Measurements from ENCODE around the gene ARID4A. TPM values are rescaled to one million over a fixed set of nuclear protein-coding genes. Genes with fewer than 3 reads are reported as not detected.

Gene ARID4A
- total RNA-seq, 2 experiments from 2014 or later = 24.1 to 28.1 TPM

- DNase-seq = no peak
- ChIA-PET CTCF (no interaction called here), POLR2A (no interaction called here)
- no peaks in the 10 kb centered on the region for H3K27me3 Mint-ChIP-seq
- no peak overlapping the region for H3K4me3 Mint-ChIP-seq
- no peaks in the 10 kb centered on the region for H3K9me3 Mint-ChIP-seq
- peak overlapping the region; percentile 38 for H3K27ac Mint-ChIP-seq
- peaks cover 7% of the 10 kb centered on the region for H3K4me1 Mint-ChIP-seq (ENCODE audit: low read depth)
- peaks cover 43% of the 10 kb centered on the region for H3K36me3 Mint-ChIP-seq
- intact Hi-C loops (cut with micrococcal nuclease) = no loop called here
Measured at GRCh38 chr14:58367296-58367695, 68.9 kb downstream of the ARID4A start.

- DNase-seq = no peak
- H3K9me3 Mint-ChIP-seq = no peaks in the 10 kb centered on the region
- ChIA-PET CTCF (interaction anchor here (1.8 kb wide), 1 partner anchor 27 kb away, joined by 5 read pairs; the partner anchor contains the start of gene TOMM20L), POLR2A (no interaction called here)
- H3K36me3 Mint-ChIP-seq = peaks cover 43% of the 10 kb centered on the region
- H3K27me3 Mint-ChIP-seq = no peaks in the 10 kb centered on the region
- intact Hi-C loops (cut with micrococcal nuclease) = no loop called here
- no peak overlapping the region for H3K4me3 Mint-ChIP-seq
- H3K27ac Mint-ChIP-seq = no peak overlapping the region
- H3K4me1 Mint-ChIP-seq (ENCODE audit: low read depth) = peaks cover 7% of the 10 kb centered on the region
Measured at GRCh38 chr14:58368956-58369355, 70.6 kb downstream of the ARID4A start.

- peaks cover 31% of the 10 kb centered on the region for H3K36me3 Mint-ChIP-seq
- CTCF ChIA-PET = interaction anchor here (2.2 kb wide), 1 partner anchor 19 kb away, joined by 6 read pairs; the partner anchor contains the start of gene TOMM20L
- H3K27ac Mint-ChIP-seq = no peak overlapping the region
- intact Hi-C loops (cut with micrococcal nuclease) = no loop called here
- no peak for DNase-seq
- H3K4me1 Mint-ChIP-seq (ENCODE audit: low read depth) = no peaks in the 10 kb centered on the region
- H3K4me3 Mint-ChIP-seq = no peak overlapping the region
- H3K27me3 Mint-ChIP-seq = no peaks in the 10 kb centered on the region
- no peaks in the 10 kb centered on the region for H3K9me3 Mint-ChIP-seq
- POLR2A ChIA-PET = no interaction called here
Measured at GRCh38 chr14:58376791-58377190, 78.4 kb downstream of the ARID4A start.

- DNase-seq = no peak
- H3K4me1 Mint-ChIP-seq (ENCODE audit: low read depth) = peaks cover 6% of the 10 kb centered on the region
- H3K36me3 Mint-ChIP-seq = peaks cover 3% of the 10 kb centered on the region
- intact Hi-C loops (cut with micrococcal nuclease) = loop anchor here (10.0 kb wide), 1 partner anchor 146 kb away; the partner anchor contains the start of gene PSMA3
- H3K9me3 Mint-ChIP-seq = no peaks in the 10 kb centered on the region
- no peak overlapping the region for H3K4me3 Mint-ChIP-seq
- CTCF ChIA-PET = no interaction called here
- no peak overlapping the region for H3K27ac Mint-ChIP-seq
- POLR2A ChIA-PET = no interaction called here
- no peaks in the 10 kb centered on the region for H3K27me3 Mint-ChIP-seq
Measured at GRCh38 chr14:58390830-58391229, 92.5 kb downstream of the ARID4A start.

- Mint-ChIP-seq H3K27ac (no peak overlapping the region), H3K9me3 (no peaks in the 10 kb centered on the region), H3K36me3 (no peaks in the 10 kb centered on the region), H3K4me1 (ENCODE audit: low read depth) (peaks cover 11% of the 10 kb centered on the region), H3K27me3 (no peaks in the 10 kb centered on the region), H3K4me3 (peak overlapping the region; percentile 61)
- intact Hi-C loops (cut with micrococcal nuclease) = loop anchor here (1.0 to 10.0 kb wide), 2 partner anchors 151 to 287 kb away; partner anchors contain the start of gene PSMA3
- CTCF ChIA-PET = interaction anchor here (0.6 to 2.3 kb wide), 24 partner anchors 10 to 289 kb away, joined by 3 to 21 read pairs (median 4); partner anchors contain the start of gene ARID4A
- DNase-seq = no peak
- POLR2A ChIA-PET = interaction anchor here (0.7 to 1.1 kb wide), 2 partner anchors 30 to 97 kb away, joined by 3 read pairs; partner anchors contain the start of gene ARID4A
Measured at GRCh38 chr14:58395562-58395811, 97.1 kb downstream of the ARID4A start.

- Mint-ChIP-seq H3K36me3 (no peaks in the 10 kb centered on the region), H3K9me3 (no peaks in the 10 kb centered on the region), H3K4me1 (ENCODE audit: low read depth) (peaks cover 11% of the 10 kb centered on the region), H3K4me3 (peak within 1 kb of the TSS; percentile 66), H3K27me3 (no peaks in the 10 kb centered on the region), H3K27ac (peak within 1 kb of the TSS; percentile 58)
- ChIA-PET POLR2A (interaction anchor here (0.7 to 1.2 kb wide), 3 partner anchors 30 to 98 kb away, joined by 3 read pairs; partner anchors contain the start of gene ARID4A), CTCF (interaction anchor here (0.6 to 2.3 kb wide), 32 partner anchors 9 to 290 kb away, joined by 3 to 21 read pairs (median 4); partner anchors contain the start of genes ARID4A, KIAA0586, PSMA3 and TIMM9)
- DNase-seq = peak; percentile 80
- intact Hi-C loops (cut with micrococcal nuclease) = loop anchor here (1.0 to 10.0 kb wide), 3 partner anchors 31 to 288 kb away; partner anchors contain the start of genes KIAA0586, PSMA3 and TIMM9
Measured at GRCh38 chr14:58395812-58396788, 97.7 kb downstream of the ARID4A start, which contains the start of gene TOMM20L. TSS of gene TOMM20L (plus strand) at chr14:58395930. CDS start at chr14:58395958, 28 bp downstream.

GRCh38 chr14:58397156-58397555 lies 98.8 kb downstream of the ARID4A start:
- Mint-ChIP-seq H3K27ac (no peak overlapping the region), H3K36me3 (peaks cover 1% of the 10 kb centered on the region), H3K27me3 (no peaks in the 10 kb centered on the region), H3K4me3 (no peak overlapping the region), H3K4me1 (ENCODE audit: low read depth) (peaks cover 11% of the 10 kb centered on the region), H3K9me3 (no peaks in the 10 kb centered on the region)
- POLR2A ChIA-PET = interaction anchor here (1.2 kb wide), 1 partner anchor 99 kb away, joined by 3 read pairs; the partner anchor contains the start of gene ARID4A
- CTCF ChIA-PET = interaction anchor here (0.9 to 2.1 kb wide), 7 partner anchors 22 to 290 kb away, joined by 3 to 9 read pairs (median 4); partner anchors contain the start of genes ARID4A, KIAA0586, PSMA3 and TIMM9
- DNase-seq = no peak
- intact Hi-C loops (cut with micrococcal nuclease) = loop anchor here (2.0 to 10.0 kb wide), 2 partner anchors 30 to 152 kb away; partner anchors contain the start of genes KIAA0586, PSMA3 and TIMM9

GRCh38 chr14:58398495-58398894 lies 100.1 kb downstream of the ARID4A start:
- POLR2A ChIA-PET = interaction anchor here (1.1 kb wide), 1 partner anchor 29 kb away, joined by 3 read pairs; the partner anchor contains the start of genes KIAA0586 and TIMM9
- intact Hi-C loops (cut with micrococcal nuclease) = loop anchor here (10.0 kb wide), 1 partner anchor 154 kb away; the partner anchor contains the start of gene PSMA3

GRCh38 chr14:58398895-58399294 lies 100.5 kb downstream of the ARID4A start:
- intact Hi-C loops (cut with micrococcal nuclease) = loop anchor here (10.0 kb wide), 1 partner anchor 154 kb away; the partner anchor contains the start of gene PSMA3
- Mint-ChIP-seq H3K27me3 (no peaks in the 10 kb centered on the region), H3K4me1 (ENCODE audit: low read depth) (peaks cover 11% of the 10 kb centered on the region), H3K27ac (no peak overlapping the region), H3K9me3 (no peaks in the 10 kb centered on the region), H3K4me3 (no peak overlapping the region), H3K36me3 (peaks cover 2% of the 10 kb centered on the region)
- DNase-seq = no peak
- ChIA-PET CTCF (no interaction called here), POLR2A (interaction anchor here (1.1 kb wide), 1 partner anchor 28 kb away, joined by 3 read pairs; the partner anchor contains the start of genes KIAA0586 and TIMM9)

More at GRCh38 chr14:58398495-58398894, 100.1 kb downstream of the ARID4A start:
- H3K9me3 Mint-ChIP-seq = no peaks in the 10 kb centered on the region
- H3K4me3 Mint-ChIP-seq = no peak overlapping the region
- H3K27ac Mint-ChIP-seq = no peak overlapping the region
- H3K4me1 Mint-ChIP-seq (ENCODE audit: low read depth) = peaks cover 11% of the 10 kb centered on the region
- DNase-seq = no peak
- peaks cover 2% of the 10 kb centered on the region for H3K36me3 Mint-ChIP-seq
- CTCF ChIA-PET = no interaction called here
- no peaks in the 10 kb centered on the region for H3K27me3 Mint-ChIP-seq

GRCh38 chr14:58401587-58401986 lies 103.2 kb downstream of the ARID4A start:
- H3K4me3 Mint-ChIP-seq = no peak overlapping the region
- no peaks in the 10 kb centered on the region for H3K9me3 Mint-ChIP-seq
- peaks cover under 1% of the 10 kb centered on the region for H3K4me1 Mint-ChIP-seq (ENCODE audit: low read depth)
- ChIA-PET POLR2A (interaction anchor here (0.5 kb wide), 1 partner anchor 333 kb away, joined by 4 read pairs; no protein-coding TSS in a partner anchor), CTCF (no interaction called here)
- no peak for DNase-seq
- intact Hi-C loops (cut with micrococcal nuclease) = no loop called here
- H3K27me3 Mint-ChIP-seq = no peaks in the 10 kb centered on the region
- no peak overlapping the region for H3K27ac Mint-ChIP-seq
- peaks cover 5% of the 10 kb centered on the region for H3K36me3 Mint-ChIP-seq

- no peak overlapping the region for H3K27ac Mint-ChIP-seq
- CTCF ChIA-PET = no interaction called here
- POLR2A ChIA-PET = no interaction called here
Measured at GRCh38 chr14:58408681-58409215, 110.4 kb downstream of the ARID4A start.

More at GRCh38 chr14:58408681-58409215, 110.4 kb downstream of the ARID4A start:
- Mint-ChIP-seq H3K9me3 (no peaks in the 10 kb centered on the region), H3K4me3 (no peak overlapping the region), H3K36me3 (peaks cover 31% of the 10 kb centered on the region), H3K4me1 (ENCODE audit: low read depth) (no peaks in the 10 kb centered on the region), H3K27me3 (no peaks in the 10 kb centered on the region)
- intact Hi-C loops (cut with micrococcal nuclease) = no loop called here
- DNase-seq = no peak

All from activated CD4-positive, alpha-beta memory T cell treated with anti-CD3 and anti-CD28 coated beads for 36 hours (primary cell).